EH (cell line): ENCODE results near the gene MTMR12.
"Not testable (repeated sequence)": the region's sequence is repeated elsewhere in the genome, so short reads cannot be mapped to it uniquely, and the experiment has no call there.

ENCODE experiments used
- DNase-seq: peaks from one replicate; pipeline ENCODE4 v3.0.0-alpha.2; 2015; ENCODE audit warnings: low read depth

The MTMR12 gene

DNA sequence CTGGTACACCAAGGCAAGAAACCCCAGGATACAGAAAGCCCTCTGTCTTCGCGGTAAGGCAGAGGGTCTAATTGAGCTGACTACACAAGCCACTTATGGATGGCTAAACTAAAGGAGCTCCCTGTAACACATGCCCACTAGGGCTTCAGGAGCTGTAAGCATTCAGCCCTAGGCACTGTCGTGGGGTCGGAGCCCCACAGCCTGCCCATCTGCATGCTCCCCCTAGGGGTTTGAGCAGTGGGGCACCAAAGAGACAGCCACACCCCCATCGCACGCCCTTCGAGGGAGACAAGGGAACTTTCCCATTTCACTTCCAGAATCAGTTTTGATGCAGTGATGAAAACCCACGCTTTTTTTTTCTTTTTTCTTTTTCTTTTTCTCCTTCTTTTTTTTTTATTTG lies 11.0 kb upstream of the MTMR12 start:
- DNase-seq: no peak

DNA sequence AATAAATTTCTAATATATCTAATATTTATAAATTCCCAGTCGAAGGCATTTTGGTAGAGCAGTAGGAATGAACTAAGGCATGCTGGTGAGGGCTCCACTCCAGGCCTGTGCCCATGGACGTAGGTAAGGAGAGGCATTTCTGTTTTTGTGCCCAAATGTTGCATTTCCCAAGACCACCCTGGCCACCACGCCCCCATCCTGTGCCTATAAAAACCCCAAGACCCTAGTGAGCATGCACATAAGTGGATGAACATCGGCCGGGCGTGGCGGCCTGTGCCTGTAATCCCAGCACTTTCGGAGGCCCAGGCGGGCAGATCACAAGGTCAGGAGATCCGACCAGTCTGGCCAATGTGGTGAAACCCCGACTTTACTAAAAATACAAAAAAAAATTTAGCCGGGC lies 10.1 kb upstream of the MTMR12 start:
- DNase-seq: no peak

DNA sequence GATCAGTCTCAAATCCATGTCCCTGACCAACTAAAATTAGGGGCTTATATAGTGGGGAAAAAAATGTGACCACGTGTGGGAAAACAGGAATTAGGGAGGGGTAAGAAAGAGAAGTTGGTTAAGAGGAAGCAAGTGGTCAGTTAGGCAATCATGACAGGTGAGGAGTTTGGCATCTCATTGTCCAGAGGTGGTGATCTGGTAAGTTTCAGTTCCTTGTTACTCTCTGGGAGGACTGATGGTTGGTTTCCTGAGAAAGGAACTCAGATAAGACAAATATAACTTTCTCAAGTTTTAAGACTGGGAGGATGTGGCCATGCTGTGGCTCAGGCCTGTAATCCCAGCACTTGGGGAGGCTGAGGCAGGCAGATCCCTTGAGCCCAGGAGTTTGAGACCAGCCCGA lies 9.0 kb upstream of the MTMR12 start:
- DNase-seq: not testable (repeated sequence)

DNA sequence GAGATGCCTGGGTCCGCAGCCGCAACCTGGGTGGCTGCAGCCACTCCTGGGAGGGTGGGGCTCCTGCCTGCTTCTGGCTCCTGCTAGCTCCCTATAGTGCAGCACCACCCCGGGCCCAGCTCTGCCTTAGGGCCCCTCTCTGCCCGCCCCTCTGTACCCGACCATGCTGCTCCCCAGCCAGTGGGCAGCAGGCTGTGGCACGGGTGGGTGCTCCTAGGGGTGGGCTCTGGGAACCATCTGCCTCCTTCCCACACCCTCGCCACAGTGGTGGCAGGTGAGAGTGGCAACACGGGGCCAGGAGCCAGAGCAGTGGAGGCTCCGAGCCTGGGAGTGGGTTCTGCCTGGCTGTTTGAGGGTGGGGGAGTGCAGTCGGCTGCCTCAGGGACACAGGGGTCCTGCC lies 7.8 kb upstream of the MTMR12 start:
- DNase-seq: no peak

DNA sequence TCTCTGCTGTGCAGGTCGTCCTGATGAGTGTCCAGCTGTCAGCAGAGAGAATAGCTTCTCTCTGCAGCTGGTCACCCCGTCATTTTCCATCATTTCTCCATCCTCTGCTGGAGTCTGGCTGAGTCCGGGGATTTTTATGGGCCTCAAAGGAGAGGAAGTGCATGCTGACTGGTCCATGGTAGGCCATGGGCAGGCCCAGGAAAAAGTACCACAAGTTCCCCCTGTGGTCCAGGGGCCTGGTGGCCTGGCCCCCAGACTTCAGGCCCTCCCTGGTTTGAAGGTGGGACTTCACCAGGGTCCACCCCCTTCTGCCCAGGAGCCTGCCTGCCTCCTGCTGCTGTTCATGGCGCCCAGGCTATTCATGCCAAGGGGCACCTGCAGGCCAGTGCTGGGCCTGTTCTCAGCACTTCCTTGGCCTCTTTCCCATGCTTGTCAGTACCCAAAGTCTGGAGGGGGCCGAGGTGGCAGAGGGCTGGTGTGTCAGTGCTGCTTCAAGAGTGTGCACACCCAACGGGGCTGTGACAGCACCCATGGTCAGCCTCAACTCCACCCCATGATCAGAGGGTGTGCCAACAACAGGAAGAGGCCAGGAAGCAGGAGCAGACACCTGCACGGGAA lies 7.3 kb upstream of the MTMR12 start:
- DNase-seq: no peak

DNA sequence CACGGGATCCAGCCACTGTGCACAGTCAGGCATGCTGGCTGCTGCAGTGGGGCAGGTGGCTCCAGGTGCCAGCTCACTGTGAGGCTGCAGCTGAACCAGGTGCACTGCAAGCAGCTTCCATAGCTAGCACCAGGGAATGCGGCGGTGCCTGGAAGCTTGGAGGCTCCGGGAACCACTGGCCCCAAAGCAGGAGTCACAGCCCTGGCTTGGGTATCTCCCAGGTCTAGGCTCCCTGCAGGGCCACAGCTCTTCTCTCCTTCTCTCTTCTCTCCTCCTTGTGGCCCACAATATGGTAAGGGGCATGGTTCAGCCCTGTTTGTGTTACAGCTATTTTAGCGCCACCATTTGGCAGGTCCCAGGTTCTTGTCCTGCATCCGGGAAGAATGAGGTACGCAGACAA lies 6.7 kb upstream of the MTMR12 start:
- no peak for DNase-seq

DNA sequence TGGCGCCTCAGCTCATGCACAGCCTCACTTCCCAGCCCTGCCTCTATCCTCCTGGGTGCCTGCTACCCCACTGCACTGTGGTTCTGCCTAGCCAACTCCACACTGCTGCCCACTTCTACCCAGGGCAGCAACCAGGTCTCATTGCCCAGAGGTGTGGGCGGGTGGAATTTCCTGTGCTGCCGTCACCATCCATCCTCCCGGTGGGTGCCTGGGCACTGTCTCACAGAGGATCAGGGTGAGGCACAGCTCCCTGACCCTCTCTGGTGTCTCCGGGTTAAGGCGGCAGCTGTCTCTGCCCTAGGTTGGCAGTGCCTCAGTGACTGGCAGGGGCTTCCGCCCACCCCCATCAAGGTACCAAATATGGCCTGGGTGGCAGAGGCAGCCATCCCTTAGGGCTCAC lies 4.3 kb upstream of the MTMR12 start:
- no peak for DNase-seq

DNA sequence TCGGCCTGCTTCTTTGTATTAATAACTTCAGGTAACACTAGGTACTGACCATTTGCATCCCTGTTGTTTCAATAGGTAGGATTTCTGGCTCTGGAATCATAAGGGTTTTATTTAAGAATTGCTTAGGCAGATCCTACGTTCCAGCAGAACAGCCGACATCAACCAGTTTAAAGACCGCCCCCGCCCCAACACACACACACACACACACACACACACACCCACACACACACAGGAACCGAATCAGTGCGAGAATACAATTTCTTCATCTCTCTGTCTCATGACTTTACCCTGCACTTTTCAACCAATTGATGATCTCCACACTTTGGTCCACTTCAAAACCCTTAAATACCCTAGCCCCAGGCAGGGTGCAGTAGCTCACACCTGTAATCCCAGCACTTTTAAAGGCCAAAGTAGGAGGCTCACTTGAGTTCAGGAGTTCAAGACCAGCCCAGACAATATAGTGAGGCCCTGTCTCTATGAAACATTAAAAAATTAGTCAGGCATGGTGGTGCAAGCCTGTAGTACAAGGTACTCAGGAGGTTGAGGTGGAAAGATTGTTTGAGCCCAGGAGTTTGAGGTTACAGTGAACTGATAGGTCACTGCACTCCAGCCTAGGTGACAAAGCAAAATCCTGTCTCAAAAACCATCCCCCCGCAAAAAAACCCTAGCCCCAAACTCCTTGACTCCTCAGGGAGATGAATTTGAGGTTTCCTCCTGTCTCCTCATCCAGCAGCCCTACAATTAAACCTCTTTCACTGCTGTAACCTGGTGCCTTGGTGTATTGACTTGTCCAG lies 2.7 kb upstream of the MTMR12 start:
- no peak for DNase-seq

DNA sequence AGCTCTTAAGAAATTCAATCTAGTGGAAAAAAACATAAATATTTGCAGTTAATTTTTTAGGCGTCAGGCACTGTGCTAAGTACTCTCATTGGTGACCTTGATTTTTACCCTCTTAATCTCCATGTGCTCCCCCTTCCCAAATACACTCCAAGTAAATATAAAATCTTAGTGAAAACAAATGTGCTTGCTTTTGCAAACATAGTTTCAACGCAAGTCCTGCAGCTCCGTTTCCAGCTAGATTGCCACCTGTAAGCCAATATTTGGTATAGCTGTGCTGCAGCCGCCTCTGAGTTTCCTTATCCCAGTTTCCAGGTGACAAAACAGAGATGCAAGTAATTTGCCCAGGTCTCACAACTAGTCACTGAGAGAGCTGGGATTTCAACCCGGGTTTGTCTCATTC lies 1.9 kb upstream of the MTMR12 start:
- no peak for DNase-seq

DNA sequence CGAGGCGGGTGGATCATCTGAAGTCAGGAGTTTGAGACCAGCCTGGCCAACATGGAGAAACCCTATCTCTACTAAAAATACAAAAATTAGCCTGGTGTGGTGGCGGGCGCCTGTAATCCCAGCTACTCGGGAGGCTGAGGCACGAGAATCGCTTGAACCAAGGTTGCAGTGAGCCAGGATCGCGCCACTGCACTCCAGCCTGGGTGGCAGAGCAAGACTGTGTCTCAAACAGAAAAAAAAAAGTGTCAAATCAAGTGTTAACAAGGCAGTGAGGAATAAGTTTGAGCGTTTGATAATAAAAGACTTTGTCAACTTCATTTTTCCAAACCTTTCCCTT lies 1.4 kb upstream of the MTMR12 start:
- not testable (repeated sequence) for DNase-seq

DNA sequence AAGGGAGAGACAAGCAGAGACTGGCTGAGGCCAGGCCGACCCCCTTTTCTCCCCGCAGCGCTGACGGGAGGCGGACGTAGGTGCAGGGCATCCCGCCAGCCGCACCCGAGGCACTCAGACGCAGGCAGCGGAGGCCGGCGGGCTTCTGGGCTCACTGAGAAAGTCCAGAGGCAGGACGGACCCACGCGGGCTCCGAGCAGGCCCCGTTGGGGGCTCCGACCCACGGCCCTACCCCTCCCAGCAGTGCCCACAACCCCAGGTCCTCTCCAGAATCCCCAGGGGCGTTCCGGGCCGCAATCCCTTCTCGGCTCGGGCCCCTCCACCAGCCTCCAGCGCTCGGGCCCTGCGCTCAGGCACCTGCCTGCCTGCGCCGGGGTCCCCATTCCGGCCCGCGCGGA lies 543 bp downstream of the MTMR12 start:
- DNase-seq: peak; percentile 74

DNA sequence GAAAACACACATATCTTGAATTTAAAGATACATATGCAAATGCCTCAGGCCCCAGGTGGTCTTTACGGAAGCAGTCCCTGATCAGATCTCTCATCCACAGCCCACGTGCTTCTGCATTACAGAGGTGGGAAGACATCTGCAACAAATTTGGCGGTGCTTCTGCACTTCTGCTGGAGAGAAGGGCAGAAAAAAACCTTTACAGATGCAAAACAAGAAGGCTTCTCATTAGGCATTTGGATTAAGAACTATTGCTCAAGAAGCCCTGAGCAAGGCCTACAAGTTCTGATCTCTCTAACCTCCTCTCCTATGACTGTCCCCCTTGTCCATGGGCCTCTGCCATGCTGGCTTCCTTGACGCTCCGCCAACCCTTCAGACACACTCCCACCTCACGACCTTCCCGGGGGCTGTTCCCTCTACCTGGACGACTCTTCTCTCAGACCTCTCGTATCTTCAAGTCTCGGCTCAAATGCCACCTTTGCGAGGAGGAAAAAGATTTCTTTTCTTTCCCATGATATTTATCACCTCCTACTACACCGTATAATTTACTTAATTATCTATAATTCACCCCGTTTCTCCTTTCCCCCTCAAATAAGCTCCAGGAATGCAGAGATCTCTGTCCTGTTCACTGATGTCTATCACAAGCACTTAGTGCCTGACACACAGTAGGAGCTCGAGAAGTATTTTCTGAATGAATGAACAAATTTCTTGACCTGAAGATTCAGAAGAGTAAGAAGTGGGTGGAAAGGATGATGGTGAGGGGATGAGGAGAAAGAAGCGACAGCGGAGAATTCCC lies 1.1 kb downstream of the MTMR12 start:
- DNase-seq: no peak

DNA sequence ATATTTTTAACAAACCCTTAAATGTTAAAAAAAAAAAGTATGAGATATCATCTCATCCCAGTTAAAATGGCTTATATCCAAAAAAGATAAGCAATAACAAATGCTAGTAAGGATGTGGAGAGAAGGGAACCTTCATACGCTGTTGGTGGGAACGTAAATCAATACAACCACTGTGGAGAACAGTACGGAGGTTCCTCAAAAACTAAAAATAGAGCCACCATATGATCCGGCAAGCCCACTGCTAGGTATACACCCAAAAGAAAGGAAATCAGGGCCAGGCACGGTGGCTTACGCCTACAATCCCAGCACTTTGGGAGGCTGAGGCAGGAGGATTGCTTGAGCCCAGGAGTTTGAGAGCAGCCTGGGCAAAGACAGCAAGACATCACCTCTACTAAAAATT lies 3.0 kb downstream of the MTMR12 start:
- DNase-seq: no peak

DNA sequence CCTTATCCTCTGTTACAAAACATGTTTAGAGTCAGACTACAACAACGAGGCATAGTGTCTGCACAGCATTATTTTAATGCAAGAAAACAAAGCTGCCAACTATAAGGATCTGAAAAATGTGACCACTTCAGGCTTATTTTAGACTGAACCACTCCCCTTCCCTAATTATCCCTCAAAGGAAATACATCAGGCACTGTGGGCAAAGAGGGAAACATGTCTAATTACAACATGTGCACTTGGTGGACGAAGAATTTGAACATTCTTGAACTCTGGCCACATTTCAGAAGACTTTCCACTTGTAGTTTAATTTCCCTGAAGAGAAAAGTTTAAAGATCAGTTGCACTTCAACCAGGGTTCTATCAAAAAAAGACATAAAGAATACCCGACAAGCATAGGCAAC lies 3.8 kb downstream of the MTMR12 start:
- DNase-seq: peak; percentile 45

DNA sequence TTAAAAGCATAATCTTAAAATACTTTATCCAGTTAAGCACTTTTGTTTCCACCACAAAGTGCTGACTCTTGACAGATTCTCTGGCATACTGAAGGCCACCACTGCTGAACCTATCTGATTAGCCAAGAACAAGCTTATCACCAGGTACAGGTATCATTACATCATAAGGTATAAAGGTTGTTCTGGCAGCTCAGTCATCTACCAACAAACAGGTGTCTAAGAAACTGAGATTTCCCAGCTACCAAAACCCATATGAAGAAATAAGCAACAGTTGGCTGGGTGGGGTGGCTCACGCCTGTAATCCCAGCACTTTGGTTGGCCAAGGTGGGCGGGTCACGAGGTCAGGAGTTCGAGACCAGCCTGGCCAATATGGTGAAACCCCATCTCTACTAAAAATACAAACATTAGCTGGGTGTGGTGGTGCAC lies 5.0 kb downstream of the MTMR12 start:
- no peak for DNase-seq

DNA sequence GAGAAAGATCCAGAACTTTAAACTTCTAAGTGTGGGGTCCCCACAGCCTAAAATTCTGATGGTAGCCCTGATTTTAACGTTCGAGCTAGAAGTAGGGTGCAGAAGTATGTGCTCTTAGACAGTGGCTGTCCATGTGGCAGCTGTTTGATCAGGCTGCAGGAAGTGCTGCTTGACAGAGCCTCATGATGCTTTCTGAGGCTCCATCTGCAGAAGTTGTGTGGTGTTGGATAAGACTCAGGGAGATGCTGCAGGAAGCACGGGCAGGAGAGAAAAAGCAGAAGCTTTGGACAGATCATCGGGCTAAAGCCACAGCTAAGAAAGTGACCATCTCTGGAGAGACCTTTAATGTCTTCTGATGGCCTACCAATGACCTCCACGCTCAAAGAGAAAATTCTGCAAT lies 8.1 kb downstream of the MTMR12 start:
- no peak for DNase-seq

DNA sequence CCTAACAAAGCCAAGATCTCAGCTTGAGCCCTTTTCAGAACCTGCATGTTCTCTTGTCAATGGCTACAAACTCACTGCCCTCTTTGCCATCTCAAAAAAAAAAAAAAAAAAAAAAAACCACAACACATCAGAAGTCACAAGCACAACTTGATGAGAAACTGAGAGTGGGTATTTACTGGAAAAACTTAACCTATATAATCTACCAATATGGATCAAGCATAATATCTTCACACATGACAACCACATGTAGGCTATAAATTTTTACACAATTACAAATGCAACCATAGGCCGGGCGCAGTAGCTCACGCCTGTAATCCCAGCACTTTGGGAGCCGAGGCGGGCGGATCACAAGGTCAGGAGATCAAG lies 9.0 kb downstream of the MTMR12 start:
- no peak for DNase-seq

DNA sequence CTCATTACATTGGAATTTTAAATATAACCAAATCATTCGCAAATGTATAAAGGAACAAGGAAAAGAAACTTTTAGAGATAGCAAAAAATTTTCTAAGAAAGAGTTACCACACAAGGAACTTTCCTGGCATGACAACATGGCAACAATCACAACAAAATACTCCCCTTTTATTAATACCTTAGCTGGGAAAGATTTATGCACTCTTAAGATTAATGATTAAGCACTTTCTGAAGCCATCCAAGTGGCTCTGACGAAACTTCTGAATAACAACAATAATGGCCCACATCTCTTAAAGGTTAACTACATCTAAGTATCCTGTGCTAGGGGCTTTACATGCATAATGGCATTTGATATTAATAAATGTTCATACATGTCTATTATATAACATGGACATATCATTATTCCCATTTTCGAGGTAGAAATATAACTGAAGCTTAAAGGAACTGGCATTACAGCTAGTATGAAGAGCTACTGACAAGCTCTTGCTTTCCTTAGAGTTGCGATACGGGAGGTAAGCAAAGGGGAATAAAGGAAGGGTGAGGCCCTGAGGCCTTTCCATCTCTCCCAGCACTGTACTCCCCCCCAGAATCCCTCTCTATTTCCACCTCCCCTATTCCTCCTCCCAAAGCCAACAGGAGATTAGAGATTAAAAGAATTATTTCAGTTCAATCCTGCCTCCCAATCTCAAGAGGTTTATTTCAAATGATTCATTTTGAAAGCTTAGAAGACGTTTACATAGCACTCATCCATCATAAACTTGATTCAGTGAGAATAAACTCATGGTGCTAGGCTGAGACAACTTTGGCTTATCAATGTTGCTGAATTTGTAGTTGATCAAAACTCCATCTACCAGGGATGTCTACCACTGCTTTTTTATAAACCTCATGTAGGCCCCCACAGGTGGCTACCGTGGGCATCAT lies 9.6 kb downstream of the MTMR12 start:
- DNase-seq: no peak

DNA sequence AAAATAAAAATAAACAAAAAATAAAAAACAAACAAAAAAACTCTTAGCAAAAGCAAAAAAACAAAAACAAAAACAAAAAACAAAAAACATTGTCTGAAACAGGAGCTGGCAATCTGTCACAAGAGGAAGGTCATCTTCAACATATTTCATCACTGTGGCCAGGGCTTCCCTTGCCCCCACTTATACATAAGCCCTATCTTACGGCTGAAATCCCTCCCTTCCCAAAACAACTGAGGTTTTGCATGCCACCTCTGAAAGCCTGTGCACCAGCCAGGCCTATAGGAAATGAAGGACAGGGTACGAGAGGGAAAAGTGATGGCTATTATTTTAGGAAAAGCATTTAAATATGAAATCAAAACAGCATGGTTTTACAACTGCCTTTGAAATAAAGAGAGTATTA lies 10.8 kb downstream of the MTMR12 start:
- no peak for DNase-seq

DNA sequence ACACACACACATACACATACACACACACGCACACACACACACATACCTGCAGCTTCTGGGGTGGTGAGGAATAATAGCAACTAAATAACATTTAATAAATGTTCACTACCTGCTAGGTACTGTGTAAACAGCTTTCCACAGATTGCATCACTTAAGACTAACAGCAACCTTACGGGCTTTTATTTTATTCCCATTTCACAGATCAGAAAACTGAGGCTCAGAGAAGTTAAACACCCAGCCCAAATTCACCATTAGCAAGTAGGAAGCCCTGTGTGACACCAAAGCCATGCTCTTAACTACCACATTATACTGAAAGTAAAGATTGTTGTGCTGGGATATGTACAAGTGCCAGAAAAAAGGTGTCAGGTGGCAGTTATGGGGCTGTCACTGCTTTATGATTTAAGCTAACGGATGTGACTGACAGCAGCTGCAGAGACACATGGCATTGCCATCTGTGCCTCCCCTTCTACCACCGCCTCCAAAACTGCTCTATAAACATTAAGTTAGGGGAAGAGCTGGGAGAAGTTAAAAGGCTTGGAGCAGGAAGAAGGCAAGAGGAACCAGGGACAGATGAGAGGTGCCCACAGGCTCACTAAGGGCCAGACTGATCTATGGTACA lies 13.6 kb downstream of the MTMR12 start:
- DNase-seq: no peak

DNA sequence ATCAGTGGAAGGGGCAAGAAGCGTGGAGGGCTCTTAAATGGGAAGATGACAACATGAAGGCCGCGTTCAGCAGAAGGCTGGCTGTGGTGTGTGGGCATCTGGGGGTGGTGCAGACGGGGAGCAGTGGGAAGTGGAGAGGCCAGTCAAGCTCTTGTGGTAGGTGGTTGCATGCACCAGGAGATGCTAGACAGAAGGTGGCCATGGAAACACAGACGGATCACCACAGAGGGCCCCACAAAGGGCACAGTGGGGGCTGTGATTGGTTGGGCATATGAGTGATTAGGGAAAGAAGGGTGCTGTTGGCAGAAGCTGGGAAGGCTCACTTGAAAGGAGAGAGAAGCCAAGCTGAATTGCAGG lies 14.7 kb downstream of the MTMR12 start:
- no peak for DNase-seq
